H1 (cell line): ENCODE results near the gene ATPAF2.

Source experiments
- ASH2L ChIP-seq: fragments of 200-600, 300-600 bp; sonication (generic); IDR thresholded peaks from one replicate; pipeline ENCODE4 v1.7.1; 2017; ENCODE audit warnings: low read length
- EZH2 ChIP-seq: fragments of 200-600 bp; sonication (generic); IDR thresholded peaks from 2 replicates; pipeline ENCODE4 v1.7.1; 2012; ENCODE audit warnings: low read depth, mild to moderate bottlenecking, moderate library complexity, low read length, inconsistent platforms; ENCODE audit not compliant: severe bottlenecking
- JUND ChIP-seq: IDR thresholded peaks from 2 replicates; pipeline ENCODE4 v1.6.1; 2011; ENCODE audit warnings: mild to moderate bottlenecking, improper control_type of control experiment, low read length
- KDM1A ChIP-seq: fragments of 200-600, 300-600 bp; sonication (generic); IDR thresholded peaks from 2 replicates; pipeline ENCODE4 v1.7.1; 2016; ENCODE audit warnings: mild to moderate bottlenecking, low read length, borderline replicate concordance
- SIN3A ChIP-seq, 2 experiments: IDR thresholded peaks in 1 of 2; conservative IDR thresholded peaks in 1 of 2; 2 replicates each; pipeline ENCODE4 v1.6.1; 2011 to 2012; ENCODE audit warnings: low read length in 2 of 2, improper control_type of control experiment in 1 of 2, low read depth in 1 of 2, mild to moderate bottlenecking in 1 of 2
- SIRT6 ChIP-seq: IDR thresholded peaks from one replicate; pipeline ENCODE4 v1.7.1; 2012; ENCODE audit warnings: low read length, inconsistent platforms
- TF ChIP-seq, protein P1 (sequence below): fragments of 300-600 bp; sonication (generic); IDR thresholded peaks from 2 replicates; pipeline ENCODE4 v1.7.1; 2012; ENCODE audit warnings: low read length, moderate library complexity, mild to moderate bottlenecking, inconsistent platforms; ENCODE audit not compliant: insufficient replicate concordance
- TF ChIP-seq, protein P2 (sequence below), 3 experiments: IDR thresholded peaks; 1 replicate in 2 of 3; 2 replicates in 1 of 3; pipeline versions ENCODE4 v1.5.1 to v1.6.1; 2011; ENCODE audit warnings: low read length in 3 of 3, mild to moderate bottlenecking in 3 of 3, inconsistent platforms in 2 of 3, low read depth in 1 of 3, moderate library complexity in 1 of 3; ENCODE audit not compliant: insufficient read depth in 1 of 3; ENCODE audit errors: control extremely low read depth in 1 of 3
- TF ChIP-seq, protein P3 (sequence below): IDR thresholded peaks from 2 replicates; pipeline ENCODE4 v1.6.1; 2012; ENCODE audit warnings: low read length, inconsistent platforms

DNA sequence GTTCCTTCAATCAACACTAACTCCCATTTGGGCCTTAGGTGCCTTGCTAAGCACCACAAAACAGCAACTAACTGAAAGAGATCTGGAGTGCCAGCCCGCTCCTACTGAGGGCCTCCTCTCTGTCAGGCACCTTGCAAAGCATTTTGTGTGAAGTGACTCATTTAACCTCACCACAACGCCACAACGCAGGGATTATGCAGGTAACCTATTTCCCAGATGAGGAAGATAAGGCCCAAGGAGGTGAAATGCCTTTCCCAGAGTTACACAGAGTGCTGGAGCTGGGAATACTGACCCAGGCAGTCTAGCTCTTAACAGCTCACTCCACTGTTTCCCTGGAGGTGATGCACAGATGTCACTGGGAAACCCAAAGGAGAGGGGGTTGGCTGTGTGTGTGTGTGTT is 33.5 kb downstream of the ATPAF2 start:
- TF ChIP-seq KDM1A (no peak), SIRT6 (no peak), EZH2 (no peak), ASH2L (no peak), JUND (no peak), SIN3A (conservative IDR thresholded peaks at IDR 0.05 in 1 of 2, IDR thresholded peaks at IDR 0.05 in 1 of 2; ENCODE audit: low read depth in 1 of 2, low read length in 2 of 2) (no peak)
- TF ChIP-seq, protein P1, sequence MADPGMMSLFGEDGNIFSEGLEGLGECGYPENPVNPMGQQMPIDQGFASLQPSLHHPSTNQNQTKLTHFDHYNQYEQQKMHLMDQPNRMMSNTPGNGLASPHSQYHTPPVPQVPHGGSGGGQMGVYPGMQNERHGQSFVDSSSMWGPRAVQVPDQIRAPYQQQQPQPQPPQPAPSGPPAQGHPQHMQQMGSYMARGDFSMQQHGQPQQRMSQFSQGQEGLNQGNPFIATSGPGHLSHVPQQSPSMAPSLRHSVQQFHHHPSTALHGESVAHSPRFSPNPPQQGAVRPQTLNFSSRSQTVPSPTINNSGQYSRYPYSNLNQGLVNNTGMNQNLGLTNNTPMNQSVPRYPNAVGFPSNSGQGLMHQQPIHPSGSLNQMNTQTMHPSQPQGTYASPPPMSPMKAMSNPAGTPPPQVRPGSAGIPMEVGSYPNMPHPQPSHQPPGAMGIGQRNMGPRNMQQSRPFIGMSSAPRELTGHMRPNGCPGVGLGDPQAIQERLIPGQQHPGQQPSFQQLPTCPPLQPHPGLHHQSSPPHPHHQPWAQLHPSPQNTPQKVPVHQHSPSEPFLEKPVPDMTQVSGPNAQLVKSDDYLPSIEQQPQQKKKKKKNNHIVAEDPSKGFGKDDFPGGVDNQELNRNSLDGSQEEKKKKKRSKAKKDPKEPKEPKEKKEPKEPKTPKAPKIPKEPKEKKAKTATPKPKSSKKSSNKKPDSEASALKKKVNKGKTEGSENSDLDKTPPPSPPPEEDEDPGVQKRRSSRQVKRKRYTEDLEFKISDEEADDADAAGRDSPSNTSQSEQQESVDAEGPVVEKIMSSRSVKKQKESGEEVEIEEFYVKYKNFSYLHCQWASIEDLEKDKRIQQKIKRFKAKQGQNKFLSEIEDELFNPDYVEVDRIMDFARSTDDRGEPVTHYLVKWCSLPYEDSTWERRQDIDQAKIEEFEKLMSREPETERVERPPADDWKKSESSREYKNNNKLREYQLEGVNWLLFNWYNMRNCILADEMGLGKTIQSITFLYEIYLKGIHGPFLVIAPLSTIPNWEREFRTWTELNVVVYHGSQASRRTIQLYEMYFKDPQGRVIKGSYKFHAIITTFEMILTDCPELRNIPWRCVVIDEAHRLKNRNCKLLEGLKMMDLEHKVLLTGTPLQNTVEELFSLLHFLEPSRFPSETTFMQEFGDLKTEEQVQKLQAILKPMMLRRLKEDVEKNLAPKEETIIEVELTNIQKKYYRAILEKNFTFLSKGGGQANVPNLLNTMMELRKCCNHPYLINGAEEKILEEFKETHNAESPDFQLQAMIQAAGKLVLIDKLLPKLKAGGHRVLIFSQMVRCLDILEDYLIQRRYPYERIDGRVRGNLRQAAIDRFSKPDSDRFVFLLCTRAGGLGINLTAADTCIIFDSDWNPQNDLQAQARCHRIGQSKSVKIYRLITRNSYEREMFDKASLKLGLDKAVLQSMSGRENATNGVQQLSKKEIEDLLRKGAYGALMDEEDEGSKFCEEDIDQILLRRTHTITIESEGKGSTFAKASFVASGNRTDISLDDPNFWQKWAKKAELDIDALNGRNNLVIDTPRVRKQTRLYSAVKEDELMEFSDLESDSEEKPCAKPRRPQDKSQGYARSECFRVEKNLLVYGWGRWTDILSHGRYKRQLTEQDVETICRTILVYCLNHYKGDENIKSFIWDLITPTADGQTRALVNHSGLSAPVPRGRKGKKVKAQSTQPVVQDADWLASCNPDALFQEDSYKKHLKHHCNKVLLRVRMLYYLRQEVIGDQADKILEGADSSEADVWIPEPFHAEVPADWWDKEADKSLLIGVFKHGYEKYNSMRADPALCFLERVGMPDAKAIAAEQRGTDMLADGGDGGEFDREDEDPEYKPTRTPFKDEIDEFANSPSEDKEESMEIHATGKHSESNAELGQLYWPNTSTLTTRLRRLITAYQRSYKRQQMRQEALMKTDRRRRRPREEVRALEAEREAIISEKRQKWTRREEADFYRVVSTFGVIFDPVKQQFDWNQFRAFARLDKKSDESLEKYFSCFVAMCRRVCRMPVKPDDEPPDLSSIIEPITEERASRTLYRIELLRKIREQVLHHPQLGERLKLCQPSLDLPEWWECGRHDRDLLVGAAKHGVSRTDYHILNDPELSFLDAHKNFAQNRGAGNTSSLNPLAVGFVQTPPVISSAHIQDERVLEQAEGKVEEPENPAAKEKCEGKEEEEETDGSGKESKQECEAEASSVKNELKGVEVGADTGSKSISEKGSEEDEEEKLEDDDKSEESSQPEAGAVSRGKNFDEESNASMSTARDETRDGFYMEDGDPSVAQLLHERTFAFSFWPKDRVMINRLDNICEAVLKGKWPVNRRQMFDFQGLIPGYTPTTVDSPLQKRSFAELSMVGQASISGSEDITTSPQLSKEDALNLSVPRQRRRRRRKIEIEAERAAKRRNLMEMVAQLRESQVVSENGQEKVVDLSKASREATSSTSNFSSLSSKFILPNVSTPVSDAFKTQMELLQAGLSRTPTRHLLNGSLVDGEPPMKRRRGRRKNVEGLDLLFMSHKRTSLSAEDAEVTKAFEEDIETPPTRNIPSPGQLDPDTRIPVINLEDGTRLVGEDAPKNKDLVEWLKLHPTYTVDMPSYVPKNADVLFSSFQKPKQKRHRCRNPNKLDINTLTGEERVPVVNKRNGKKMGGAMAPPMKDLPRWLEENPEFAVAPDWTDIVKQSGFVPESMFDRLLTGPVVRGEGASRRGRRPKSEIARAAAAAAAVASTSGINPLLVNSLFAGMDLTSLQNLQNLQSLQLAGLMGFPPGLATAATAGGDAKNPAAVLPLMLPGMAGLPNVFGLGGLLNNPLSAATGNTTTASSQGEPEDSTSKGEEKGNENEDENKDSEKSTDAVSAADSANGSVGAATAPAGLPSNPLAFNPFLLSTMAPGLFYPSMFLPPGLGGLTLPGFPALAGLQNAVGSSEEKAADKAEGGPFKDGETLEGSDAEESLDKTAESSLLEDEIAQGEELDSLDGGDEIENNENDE, result no peak
- TF ChIP-seq, protein P2, sequence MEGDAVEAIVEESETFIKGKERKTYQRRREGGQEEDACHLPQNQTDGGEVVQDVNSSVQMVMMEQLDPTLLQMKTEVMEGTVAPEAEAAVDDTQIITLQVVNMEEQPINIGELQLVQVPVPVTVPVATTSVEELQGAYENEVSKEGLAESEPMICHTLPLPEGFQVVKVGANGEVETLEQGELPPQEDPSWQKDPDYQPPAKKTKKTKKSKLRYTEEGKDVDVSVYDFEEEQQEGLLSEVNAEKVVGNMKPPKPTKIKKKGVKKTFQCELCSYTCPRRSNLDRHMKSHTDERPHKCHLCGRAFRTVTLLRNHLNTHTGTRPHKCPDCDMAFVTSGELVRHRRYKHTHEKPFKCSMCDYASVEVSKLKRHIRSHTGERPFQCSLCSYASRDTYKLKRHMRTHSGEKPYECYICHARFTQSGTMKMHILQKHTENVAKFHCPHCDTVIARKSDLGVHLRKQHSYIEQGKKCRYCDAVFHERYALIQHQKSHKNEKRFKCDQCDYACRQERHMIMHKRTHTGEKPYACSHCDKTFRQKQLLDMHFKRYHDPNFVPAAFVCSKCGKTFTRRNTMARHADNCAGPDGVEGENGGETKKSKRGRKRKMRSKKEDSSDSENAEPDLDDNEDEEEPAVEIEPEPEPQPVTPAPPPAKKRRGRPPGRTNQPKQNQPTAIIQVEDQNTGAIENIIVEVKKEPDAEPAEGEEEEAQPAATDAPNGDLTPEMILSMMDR (IDR thresholded peaks at IDR 0.05; ENCODE audit: control extremely low read depth in 1 of 3, insufficient read depth in 1 of 3, low read depth in 1 of 3, low read length in 3 of 3), result no peak
- TF ChIP-seq, protein P3, sequence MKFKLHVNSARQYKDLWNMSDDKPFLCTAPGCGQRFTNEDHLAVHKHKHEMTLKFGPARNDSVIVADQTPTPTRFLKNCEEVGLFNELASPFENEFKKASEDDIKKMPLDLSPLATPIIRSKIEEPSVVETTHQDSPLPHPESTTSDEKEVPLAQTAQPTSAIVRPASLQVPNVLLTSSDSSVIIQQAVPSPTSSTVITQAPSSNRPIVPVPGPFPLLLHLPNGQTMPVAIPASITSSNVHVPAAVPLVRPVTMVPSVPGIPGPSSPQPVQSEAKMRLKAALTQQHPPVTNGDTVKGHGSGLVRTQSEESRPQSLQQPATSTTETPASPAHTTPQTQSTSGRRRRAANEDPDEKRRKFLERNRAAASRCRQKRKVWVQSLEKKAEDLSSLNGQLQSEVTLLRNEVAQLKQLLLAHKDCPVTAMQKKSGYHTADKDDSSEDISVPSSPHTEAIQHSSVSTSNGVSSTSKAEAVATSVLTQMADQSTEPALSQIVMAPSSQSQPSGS, result no peak
